K562 treated with DMSO at 1 percent for 12 hours (cell line): Measurements from ENCODE around the gene GPR162. TPM values are rescaled to one million over a fixed set of nuclear protein-coding genes. Genes with fewer than 3 reads are reported as not detected.

ENCODE experiments used
- total RNA-seq: library from RNA; unstranded; fragments of 300-600 nt; gene quantifications from 2 replicates; pipeline ENCODE4 v1.2.3, GENCODE V29; 2022; ENCODE audit not compliant: insufficient read depth

Gene GPR162
- total RNA-seq = 2.0 and 3.7 TPM in 2 replicates

GRCh38 chr12:6821591-6822425 is at the start of gene GPR162:
GPR162 (plus strand) TSS chr12:6821821; CDS start chr12:6823899, 2,078 bp downstream.

GRCh38 chr12:6772331-6772695 is 49.3 kb upstream of the GPR162 start, which contains the start of gene LAG3:
LAG3 (plus strand) TSS chr12:6772520; CDS start chr12:6772853, 333 bp downstream.

GRCh38 chr12:6788972-6789924 is 32.4 kb upstream of the GPR162 start, which contains the start of gene CD4:
CD4 (plus strand) TSS chr12:6789528; CDS start chr12:6800139, 10,611 bp downstream.

GRCh38 chr12:6827982-6828780 is 6.6 kb downstream of the GPR162 start, which contains the start of gene P3H3:
P3H3 (plus strand) TSS chr12:6828407; CDS start chr12:6828441, 34 bp downstream.

GRCh38 chr12:6840761-6841515 is 19.3 kb downstream of the GPR162 start, which contains the start of gene GNB3:
GNB3 (plus strand) TSS chr12:6840925; CDS start chr12:6841288, 363 bp downstream.

GRCh38 chr12:6851153-6851920 is 29.7 kb downstream of the GPR162 start, which contains the start of gene CDCA3:
CDCA3 (minus strand) TSS chr12:6851286; CDS start chr12:6850952, 334 bp downstream.

GRCh38 chr12:6851921-6852650 is 30.5 kb downstream of the GPR162 start, which contains the start of gene USP5:
USP5 (plus strand) TSS chr12:6852150; CDS start chr12:6852180, 30 bp downstream.

GRCh38 chr12:6867413-6868210 is 46.0 kb downstream of the GPR162 start, which contains the start of gene TPI1:
TPI1 (plus strand) TSS chr12:6867531; CDS start chr12:6867567, 36 bp downstream.

GRCh38 chr12:6873094-6874014 is 51.7 kb downstream of the GPR162 start, which contains the start of gene SPSB2:
SPSB2 (minus strand) TSS chr12:6873303; CDS start chr12:6872901, 402 bp downstream.

Other genes starting within 250 kb of the GPR162 start
- gene CHD4, start 214.4 kb upstream of the GPR162 start, total RNA-seq = 176 and 289 TPM in 2 replicates
- 4.9 and 11.5 TPM in 2 replicates for gene LPAR5, start 185.9 kb upstream of the GPR162 start, total RNA-seq
- gene ACRBP, start 174.4 kb upstream of the GPR162 start, total RNA-seq = 4.4 and 7.7 TPM in 2 replicates
- 22.3 and 34.4 TPM in 2 replicates for gene ING4, start 158.7 kb upstream of the GPR162 start, total RNA-seq
- gene ZNF384, start 132.4 kb upstream of the GPR162 start, total RNA-seq = 7.5 and 38.1 TPM in 2 replicates
- gene PIANP, start 121.0 kb upstream of the GPR162 start, total RNA-seq = not detected in 2 replicates
- 21.1 and 32.5 TPM in 2 replicates for gene COPS7A, start 97.8 kb upstream of the GPR162 start, total RNA-seq
- 133 and 149 TPM in 2 replicates for gene MLF2, start 68.7 kb upstream of the GPR162 start, total RNA-seq
- gene PTMS, start 55.5 kb upstream of the GPR162 start, total RNA-seq = 336 and 424 TPM in 2 replicates
- 0.92 and 1.6 TPM in 2 replicates for gene LAG3, start 49.3 kb upstream of the GPR162 start, total RNA-seq
- 0.70 TPM in 1 of 2 replicates, not detected in the other for gene CD4, start 32.3 kb upstream of the GPR162 start, total RNA-seq
- 17.7 and 18.5 TPM in 2 replicates for gene P3H3, start 6.6 kb downstream of the GPR162 start, total RNA-seq
- 3.0 and 3.1 TPM in 2 replicates for gene GNB3, start 19.1 kb downstream of the GPR162 start, total RNA-seq
- gene CDCA3, start 29.5 kb downstream of the GPR162 start, total RNA-seq = 32.5 and 43.7 TPM in 2 replicates
- gene USP5, start 30.3 kb downstream of the GPR162 start, total RNA-seq = 45.6 and 61.5 TPM in 2 replicates
- gene TPI1, start 45.7 kb downstream of the GPR162 start, total RNA-seq = 410 and 515 TPM in 2 replicates
- gene SPSB2, start 51.5 kb downstream of the GPR162 start, total RNA-seq = 5.4 and 6.6 TPM in 2 replicates
- 4.7 and 13.1 TPM in 2 replicates for gene LRRC23, start 83.0 kb downstream of the GPR162 start, total RNA-seq
- 29.5 and 40.4 TPM in 2 replicates for gene ENO2, start 92.8 kb downstream of the GPR162 start, total RNA-seq
- 15.3 and 39.8 TPM in 2 replicates for gene ATN1, start 106.1 kb downstream of the GPR162 start, total RNA-seq
- not detected in 2 replicates for gene RNU7-1, start 122.0 kb downstream of the GPR162 start, total RNA-seq
- 403 and 716 TPM in 2 replicates for gene C12orf57, start 122.2 kb downstream of the GPR162 start, total RNA-seq
- 8.0 and 8.3 TPM in 2 replicates for gene PTPN6, start 129.5 kb downstream of the GPR162 start, total RNA-seq
- gene PHB2, start 148.8 kb downstream of the GPR162 start, total RNA-seq = 261 and 278 TPM in 2 replicates
- 14.9 and 18.5 TPM in 2 replicates for gene EMG1, start 149.1 kb downstream of the GPR162 start, total RNA-seq
- gene LPCAT3, start 196.7 kb downstream of the GPR162 start, total RNA-seq = 13.6 and 38.4 TPM in 2 replicates
- 2.8 TPM in 1 of 2 replicates, not detected in the other for gene C1S, start 238.9 kb downstream of the GPR162 start, total RNA-seq